ENCODE results near the gene GCNT4.

Gene GCNT4

DNA sequence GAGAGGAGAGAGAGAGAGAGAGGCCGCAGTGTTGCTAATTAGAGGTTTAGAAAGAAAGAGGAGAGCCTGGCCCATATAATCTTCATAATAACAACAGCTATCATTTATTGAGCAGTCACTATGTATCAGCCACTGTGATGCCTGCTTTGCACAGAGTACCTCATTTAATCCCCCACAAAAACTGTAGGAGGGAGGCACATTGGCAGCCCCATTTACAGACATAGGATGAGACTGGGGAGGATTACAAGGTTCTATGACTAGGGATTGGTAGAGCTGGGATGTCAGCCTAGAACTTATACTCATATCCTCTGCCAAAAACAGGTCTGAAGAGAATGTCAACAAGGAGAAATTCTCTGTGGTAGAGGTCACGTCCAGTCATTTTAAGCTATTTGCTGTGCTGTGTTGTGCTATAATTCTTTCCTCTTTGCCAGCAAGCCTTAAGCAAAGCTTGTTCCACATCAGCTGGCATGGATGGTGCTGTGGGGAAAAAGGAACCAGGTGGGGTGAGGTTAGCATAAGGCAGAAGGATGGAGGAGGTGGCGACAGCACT, 6.7 kb upstream of the GCNT4 start:
- Histone ChIP-seq H3K9me3 (ENCODE audit: control insufficient read depth, low read length) (no peaks in the 10 kb centered on the region), H3K9ac (no peak overlapping the region), H2AFZ (peak overlapping the region; percentile 63), H3K79me2 (no peaks in the 10 kb centered on the region), H3K27ac (peak overlapping the region; percentile 98), H3K4me3 (ENCODE audit: low read depth, low read length) (peak overlapping the region; percentile 20), H3K4me2 (ENCODE audit: low read length) (peak overlapping the region; percentile 21), H3K36me3 (ENCODE audit: control insufficient read depth, insufficient read depth, low read length) (no peaks in the 10 kb centered on the region), H3K27me3 (ENCODE audit: control insufficient read depth, insufficient read depth, low read length) (no peaks in the 10 kb centered on the region), H3K4me1 (peaks cover 65% of the 10 kb centered on the region)
- TF ChIP-seq, protein P1, sequence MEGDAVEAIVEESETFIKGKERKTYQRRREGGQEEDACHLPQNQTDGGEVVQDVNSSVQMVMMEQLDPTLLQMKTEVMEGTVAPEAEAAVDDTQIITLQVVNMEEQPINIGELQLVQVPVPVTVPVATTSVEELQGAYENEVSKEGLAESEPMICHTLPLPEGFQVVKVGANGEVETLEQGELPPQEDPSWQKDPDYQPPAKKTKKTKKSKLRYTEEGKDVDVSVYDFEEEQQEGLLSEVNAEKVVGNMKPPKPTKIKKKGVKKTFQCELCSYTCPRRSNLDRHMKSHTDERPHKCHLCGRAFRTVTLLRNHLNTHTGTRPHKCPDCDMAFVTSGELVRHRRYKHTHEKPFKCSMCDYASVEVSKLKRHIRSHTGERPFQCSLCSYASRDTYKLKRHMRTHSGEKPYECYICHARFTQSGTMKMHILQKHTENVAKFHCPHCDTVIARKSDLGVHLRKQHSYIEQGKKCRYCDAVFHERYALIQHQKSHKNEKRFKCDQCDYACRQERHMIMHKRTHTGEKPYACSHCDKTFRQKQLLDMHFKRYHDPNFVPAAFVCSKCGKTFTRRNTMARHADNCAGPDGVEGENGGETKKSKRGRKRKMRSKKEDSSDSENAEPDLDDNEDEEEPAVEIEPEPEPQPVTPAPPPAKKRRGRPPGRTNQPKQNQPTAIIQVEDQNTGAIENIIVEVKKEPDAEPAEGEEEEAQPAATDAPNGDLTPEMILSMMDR (IDR thresholded peaks at IDR 0.05): no peak

DNA sequence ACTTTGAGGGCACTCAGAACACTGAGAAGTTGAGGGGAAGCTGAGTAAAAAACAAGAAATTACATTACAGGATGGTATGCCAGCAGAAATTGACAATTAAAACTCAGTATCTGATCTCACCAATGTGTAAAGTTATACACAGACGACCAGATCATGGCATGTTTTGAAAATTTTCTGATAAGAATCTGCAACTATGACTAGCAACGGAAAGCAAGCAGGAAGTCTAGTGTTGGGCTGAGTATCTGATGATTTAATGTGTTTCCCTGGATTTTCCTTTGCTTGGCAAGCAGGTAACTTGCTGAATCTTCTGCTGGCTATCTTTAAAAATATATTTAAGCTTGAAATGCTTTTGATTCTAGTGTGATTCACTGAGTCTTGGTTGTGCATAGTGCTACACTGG, 5.2 kb upstream of the GCNT4 start:
- Histone ChIP-seq H3K4me1 (peaks cover 64% of the 10 kb centered on the region), H3K79me2 (no peaks in the 10 kb centered on the region), H3K4me2 (ENCODE audit: low read length) (peak overlapping the region; percentile 58), H3K9me3 (ENCODE audit: control insufficient read depth, low read length) (no peaks in the 10 kb centered on the region), H3K27me3 (ENCODE audit: control insufficient read depth, insufficient read depth, low read length) (no peaks in the 10 kb centered on the region), H3K36me3 (ENCODE audit: control insufficient read depth, insufficient read depth, low read length) (no peaks in the 10 kb centered on the region), H3K27ac (peak overlapping the region; percentile 98), H3K4me3 (ENCODE audit: low read depth, low read length) (peak overlapping the region; percentile 15), H2AFZ (peak overlapping the region; percentile 30), H3K9ac (no peak overlapping the region)
- TF ChIP-seq, protein P1 (IDR thresholded peaks at IDR 0.05): no peak

DNA sequence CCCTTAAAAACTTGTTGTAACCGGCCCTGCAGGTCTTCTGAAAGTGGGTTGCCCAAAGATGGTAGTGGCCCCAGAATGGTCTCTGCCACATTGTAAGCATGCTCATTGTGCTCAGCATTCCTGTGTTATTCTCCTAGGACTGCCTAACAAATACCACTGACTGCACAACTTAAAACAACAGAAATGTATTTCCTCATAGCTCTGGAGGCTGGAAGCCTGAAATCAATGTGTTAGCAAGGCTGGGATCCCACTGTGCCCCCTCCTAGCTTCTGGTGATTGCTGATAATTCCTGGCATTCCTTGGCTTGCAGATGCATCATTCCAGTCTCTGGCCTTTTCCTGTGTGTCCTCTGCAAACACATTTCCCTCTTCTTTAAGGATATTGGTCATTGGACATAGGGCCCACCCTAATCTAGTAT, 3.4 kb upstream of the GCNT4 start:
- H3K9ac ChIP-seq: no peak overlapping the region
- H2AFZ ChIP-seq: no peak overlapping the region
- no peaks in the 10 kb centered on the region for H3K36me3 ChIP-seq (ENCODE audit: control insufficient read depth, insufficient read depth, low read length)
- no peak overlapping the region for H3K4me3 ChIP-seq (ENCODE audit: low read depth, low read length)
- peaks cover 9% of the 10 kb centered on the region for H3K79me2 ChIP-seq
- peaks cover 67% of the 10 kb centered on the region for H3K4me1 ChIP-seq
- H3K9me3 ChIP-seq (ENCODE audit: control insufficient read depth, low read length): no peaks in the 10 kb centered on the region
- peak overlapping the region; percentile 98 for H3K27ac ChIP-seq
- H3K27me3 ChIP-seq (ENCODE audit: control insufficient read depth, insufficient read depth, low read length): no peaks in the 10 kb centered on the region
- no peak overlapping the region for H3K4me2 ChIP-seq (ENCODE audit: low read length)
- TF ChIP-seq, protein P1 (IDR thresholded peaks at IDR 0.05): no peak

DNA sequence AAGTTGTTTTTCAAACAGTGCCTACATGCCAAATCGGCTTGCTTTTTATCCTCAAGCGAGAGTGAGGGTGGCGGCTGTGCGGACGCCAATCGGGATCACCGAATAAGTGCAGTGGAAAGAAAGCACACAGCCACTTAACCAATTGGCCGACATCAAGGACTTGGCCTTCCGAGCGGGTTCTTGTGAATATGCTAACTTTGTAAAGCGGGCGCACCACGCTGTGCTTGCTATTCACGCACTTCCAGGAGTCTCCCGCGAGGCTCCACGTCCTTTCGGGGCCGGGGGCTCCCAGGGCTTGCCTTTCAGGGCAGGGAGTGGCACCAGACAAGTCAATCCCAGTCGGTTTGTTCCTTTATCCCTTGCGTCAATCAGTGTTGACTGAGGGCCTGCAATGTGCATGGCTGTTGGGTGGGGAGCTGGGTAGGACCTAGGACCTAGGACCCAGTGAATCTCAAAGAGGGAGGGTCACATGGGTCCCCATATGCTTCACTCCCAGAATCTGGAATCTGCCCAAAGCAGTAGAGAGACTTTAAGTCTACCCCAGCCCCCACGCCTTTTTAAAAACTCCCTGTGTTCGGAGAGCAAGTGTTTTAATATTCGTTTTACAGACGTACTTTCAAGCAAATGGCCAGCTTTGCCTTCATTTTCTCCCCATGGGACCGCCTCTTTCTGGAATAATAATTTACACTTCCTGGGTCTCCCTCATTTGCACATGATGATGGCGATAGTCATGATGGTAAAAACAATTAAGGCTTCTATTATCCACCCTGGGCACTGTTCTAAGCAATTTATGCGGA, 2.0 kb upstream of the GCNT4 start:
- Histone ChIP-seq H3K4me1 (peaks cover 58% of the 10 kb centered on the region), H3K79me2 (peaks cover 23% of the 10 kb centered on the region), H3K27me3 (ENCODE audit: control insufficient read depth, insufficient read depth, low read length) (no peaks in the 10 kb centered on the region), H3K9me3 (ENCODE audit: control insufficient read depth, low read length) (no peaks in the 10 kb centered on the region), H3K36me3 (ENCODE audit: control insufficient read depth, insufficient read depth, low read length) (no peaks in the 10 kb centered on the region), H3K27ac (peak overlapping the region; percentile 98), H3K4me2 (ENCODE audit: low read length) (peak overlapping the region; percentile 84), H2AFZ (peak overlapping the region; percentile 95), H3K4me3 (ENCODE audit: low read depth, low read length) (peak overlapping the region; percentile 67), H3K9ac (peak overlapping the region; percentile 93)
- TF ChIP-seq, protein P1 (IDR thresholded peaks at IDR 0.05): no peak

Data from parathyroid adenoma (tissue), 2 donors.